GM21528 (cell line): ENCODE measurements around the gene KRT15.

ENCODE experiments used
- ATAC-seq: cut with Tn5 transposase; IDR thresholded peaks from one replicate; pipeline ENCODE4 v1.9.1; 2021; ENCODE audit warnings: mild to moderate bottlenecking, moderate library complexity; ENCODE audit not compliant: unreplicated experiment, low FRiP score

The KRT15 gene

DNA sequence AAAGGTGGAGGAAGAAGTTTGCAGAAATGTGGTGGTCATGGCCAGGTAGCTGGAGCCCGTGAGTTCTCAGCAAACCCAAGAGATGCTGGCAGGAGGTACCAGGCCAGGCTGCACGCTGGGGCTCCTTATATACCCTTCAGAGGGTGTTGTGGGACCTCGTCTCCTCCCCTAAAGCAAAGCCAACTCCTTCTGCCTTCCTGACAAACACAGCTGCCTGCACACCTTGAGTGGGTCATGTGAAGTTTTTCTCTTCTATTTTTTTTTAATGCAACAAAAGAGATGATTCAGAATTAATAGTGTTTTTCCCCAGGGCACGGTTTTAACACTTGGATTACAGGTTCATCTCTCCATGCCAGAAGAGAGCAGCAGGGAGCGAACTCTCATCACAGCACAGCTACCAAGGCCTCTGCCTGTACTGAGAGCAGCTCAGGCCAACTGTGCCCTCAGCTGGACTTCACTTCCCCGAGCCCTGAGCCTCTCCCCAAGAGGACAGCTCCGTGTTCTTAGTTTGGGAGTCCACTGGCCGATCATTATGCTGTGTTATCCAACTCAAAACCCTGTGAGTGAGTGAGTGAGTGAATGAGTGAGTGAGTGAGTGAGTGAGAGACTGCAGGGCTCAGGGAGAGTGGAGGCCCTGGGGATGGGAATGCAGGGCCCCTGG lies at the start of gene KRT15:
KRT15 (minus strand) TSS at position 102 of the 661 bp plus-strand sequence; CDS start at position 39, 63 bp downstream.
- no peak for ATAC-seq

DNA sequence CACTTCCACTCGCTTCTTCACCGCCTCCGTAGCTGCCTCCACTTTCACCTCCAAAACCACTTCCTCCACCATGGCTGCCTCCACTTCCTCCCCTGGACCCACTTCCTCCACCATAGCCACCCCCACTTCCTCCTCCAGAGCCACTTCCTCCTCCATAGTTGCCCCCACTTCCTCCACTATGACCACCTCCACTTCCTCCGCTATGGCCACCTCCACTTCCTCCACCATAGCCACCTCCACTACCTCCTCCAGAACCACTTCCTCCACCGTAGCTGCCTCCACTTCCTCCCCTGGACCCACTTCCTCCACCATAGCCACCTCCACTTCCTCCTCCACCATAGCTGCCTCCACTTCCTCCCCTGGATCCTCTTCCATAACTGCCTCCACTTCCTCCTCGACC lies 48.6 kb upstream of the KRT15 start:
- ATAC-seq = no peak

DNA sequence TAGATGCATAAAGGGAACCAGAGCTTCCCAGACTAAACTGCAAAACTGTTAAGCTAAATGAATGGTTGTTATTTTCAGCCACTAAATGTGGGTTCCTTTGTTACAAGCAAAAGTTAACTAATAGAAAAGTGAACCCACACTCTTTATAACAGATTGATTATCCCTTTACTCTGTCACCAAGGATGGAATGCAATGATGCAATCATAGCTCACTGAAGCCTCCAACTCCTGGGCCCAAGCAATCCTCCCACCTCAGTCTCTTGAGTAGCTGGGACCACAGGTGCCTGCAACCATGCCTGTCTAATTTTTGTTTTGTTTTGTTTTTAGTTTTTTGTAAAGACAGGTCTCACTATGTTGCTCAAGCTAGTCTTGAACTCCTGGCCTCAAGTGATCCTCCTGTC lies 46.6 kb upstream of the KRT15 start:
- ATAC-seq = no peak

DNA sequence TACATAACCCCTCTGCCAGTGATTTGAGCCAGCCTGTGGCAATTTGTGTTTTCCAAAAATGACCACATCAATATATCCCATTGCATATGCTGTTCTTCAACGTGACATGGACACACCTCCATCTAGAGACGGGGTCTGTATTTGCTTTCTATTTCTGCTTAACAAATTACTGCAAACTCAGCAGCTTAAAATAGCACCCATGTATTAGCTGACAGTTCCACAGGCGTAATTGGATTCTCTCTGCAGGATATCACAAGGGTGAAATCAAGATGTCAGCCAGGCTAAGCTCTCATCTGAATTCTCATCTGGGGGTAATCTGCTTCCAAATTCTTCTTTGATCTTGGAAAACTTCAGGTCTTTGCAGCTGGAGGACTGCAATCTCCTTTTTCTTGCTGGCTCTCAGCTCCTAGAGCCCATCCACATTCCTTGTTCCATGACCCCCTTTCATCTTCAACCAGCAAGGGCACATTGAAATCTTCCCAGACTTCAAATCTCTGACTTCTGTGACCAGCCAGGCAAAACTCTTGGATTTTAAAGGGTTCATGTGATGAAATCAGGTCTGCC lies 45.0 kb upstream of the KRT15 start:
- no peak for ATAC-seq

DNA sequence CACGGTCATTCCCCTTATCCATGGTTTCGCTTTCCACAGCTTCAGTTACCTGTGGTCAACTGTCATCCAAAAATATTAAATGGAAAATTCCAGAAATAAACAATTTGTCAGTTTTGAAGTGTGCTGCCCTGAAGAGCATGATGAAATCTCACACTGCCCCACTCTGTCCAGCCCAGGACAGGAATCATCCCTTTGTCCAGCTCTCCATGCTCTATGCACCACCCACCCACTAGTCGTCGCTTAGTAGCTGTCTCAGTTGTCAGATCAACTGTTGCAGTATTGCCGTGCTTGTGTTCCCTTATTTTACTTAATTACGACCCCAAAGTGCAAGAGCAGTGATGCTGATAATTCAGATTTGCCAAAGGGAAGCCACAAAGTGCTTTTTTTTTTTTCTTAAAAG lies 42.9 kb upstream of the KRT15 start:
- no peak for ATAC-seq

DNA sequence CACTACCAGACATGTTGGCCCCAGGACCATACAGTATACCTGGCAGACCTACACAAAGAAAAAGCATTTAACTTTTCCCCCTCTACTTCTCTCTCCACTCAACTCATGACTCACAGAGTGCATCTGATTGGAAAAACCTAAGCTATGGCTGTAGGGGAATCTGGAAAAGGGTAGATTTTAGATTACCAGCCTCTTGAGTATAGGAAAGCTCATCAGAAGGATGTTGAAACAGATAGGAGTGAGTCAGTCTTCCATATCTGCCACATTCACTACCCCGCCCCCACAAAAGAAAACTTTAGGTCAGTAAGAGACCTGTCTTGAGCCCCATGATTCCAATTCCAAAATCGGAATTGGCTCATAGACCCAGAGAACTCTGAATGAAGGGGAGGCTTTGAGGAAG lies 40.9 kb upstream of the KRT15 start:
- ATAC-seq = no peak

DNA sequence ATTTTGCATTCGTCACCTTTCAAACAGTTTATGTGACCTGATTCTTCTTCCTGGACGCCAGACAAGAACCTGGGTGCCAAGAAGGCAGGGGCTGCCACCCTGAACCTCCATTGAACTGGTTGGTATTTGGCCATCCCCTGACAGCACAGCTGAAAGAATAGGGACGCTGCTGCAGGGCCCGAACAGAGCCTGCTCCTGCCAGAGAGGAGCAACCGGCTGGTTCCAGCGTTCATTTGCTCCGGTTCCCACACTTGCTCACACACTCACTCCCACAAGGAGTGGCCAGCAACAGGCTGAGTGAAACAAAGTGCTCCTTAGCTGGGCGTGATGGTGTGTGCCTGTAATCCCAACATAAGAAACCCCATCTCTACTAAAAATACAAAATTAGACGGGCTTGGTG lies 38.2 kb upstream of the KRT15 start:
- no peak for ATAC-seq

DNA sequence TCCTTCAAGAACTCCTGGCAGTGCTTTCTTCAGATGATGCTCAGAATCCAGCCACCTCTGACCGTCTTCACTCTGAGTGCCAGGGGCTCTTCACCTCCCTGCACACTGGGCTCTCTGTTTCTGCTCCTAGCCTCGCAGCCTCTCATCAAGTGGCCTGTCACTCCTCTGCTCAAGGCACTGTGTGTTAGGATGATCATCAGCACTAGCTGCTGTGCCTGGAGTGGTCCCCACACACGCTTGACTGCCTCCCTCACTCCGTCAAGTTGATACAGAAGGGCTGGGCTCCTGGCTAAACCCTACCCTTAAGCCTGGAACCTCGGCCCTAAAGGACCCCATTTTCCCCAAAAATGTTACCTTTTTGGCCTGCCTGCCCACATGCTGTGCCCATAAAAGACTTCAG lies 37.6 kb upstream of the KRT15 start:
- ATAC-seq = no peak

DNA sequence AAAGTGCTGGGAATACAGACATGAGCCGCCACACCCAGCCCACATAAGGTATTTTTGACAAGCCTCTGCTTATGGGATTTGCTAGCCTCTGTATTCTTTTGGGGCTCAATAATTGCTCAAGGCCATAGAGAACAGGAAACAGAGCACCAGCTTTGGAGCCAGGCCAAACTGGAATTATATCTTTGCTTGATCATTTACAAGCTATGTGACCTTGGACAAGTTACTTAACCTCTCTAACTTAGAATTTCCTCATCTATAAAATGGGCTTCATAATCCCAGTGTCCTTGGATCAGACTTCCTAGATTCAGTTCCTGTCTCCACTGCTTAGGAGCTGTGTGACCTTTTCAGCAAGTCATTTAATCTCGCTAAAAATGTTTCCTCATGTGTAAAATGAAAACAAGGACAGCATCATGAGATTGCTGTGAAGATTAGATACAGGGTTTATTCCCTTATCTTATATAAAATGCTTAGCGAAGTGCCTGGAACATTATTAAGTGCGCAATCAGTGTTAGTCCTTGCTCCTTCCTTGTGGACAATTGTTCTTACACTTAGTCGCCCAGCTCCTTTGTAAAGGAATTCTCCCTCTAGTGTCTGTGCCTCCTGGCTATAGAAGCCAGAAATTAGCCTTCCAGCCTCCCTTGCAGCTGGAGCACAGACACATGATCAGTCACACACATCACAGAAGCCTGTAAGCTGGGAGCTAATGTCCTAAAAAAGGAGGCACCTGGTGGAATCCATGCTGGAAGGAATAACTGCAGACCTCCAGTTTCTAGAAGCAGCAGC lies 36.6 kb upstream of the KRT15 start:
- no peak for ATAC-seq

DNA sequence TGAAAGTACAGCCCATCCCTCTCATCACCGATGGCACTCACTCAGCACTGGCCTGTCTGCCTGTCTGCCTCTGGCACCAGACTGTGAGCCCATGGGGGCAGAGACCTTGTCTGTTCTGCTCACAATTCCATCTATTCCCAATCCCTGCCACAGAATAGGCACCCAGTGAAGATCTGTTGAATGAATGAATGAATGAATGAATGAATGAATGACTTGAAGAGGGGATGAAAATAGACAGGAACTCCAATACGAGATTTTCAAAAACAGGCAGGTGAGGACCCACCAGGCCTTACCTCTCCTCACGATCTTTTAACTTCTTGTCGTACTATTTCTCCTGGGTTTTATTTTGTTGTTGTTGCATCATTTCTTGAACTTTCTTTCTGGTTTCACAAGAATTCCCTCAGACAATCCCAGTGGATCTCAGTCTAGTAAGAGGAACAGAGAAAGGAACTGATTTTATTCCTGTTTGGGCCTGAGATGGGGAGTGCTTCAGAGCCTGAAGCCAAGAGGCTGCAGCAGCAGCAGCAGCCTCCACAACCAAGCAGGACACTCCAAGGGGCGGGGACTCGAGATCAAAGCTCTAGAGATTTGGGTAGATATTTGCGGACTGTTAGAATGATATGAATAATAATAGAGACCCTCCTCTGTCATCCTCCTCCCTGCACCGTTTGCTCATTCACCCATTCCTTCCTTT lies 35.4 kb upstream of the KRT15 start:
- no peak for ATAC-seq

DNA sequence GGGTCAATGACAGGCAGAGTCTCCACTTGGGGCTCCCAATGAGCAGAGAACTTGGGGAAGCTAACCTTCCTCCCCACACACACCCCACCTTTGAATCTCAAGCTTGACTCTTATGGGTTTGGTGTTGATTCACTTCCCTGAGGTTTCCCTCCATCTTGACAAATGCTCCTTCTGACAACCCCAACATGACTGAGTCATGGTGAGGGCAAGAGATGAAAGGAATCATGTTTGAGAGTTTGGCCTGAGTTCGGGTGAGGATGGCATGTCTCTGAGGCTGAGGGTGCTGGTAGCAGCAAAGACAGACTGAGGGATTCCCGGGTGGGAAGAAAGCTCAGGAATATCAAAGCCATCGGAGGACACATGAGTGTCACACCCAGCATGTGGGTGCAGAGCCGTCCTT lies 34.5 kb upstream of the KRT15 start:
- no peak for ATAC-seq

DNA sequence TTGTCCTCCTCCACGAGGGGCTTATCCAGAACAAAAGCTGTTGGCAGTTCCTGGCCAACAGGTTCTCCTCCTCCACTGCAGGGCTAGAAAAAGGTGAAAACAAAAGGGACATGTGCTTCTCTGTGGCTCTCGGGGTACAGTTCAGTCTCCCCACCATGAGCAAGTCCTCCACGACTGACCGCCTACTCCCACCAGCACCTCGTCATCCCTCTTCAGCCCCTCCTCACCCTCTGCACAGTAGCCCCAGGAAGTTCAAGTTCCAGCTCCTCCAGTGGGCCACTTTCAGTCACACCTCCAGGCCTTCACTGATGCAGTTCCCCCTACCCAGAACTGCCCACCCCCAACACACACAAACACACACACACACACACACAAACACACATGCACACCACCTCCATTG lies 33.8 kb upstream of the KRT15 start:
- no peak for ATAC-seq

DNA sequence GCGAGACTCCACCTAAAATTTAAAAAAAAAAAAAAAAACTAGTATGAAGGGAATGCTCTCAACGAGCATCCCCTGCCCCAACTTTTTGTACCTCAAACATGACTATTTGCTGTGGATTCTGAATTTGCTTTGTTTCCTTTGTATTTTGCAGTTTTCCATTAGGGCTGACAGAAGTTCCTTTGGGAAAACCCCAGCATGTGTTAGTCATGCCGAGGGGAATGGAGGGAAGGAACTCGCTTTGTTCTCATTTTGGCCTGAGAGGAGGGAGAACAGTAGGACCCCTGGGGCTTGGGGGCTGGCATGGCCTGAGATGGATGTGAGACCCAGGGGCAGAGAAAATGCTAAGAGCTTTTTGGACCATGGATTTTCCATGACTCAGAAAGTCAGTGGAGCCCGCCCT lies 32.7 kb upstream of the KRT15 start:
- no peak for ATAC-seq

DNA sequence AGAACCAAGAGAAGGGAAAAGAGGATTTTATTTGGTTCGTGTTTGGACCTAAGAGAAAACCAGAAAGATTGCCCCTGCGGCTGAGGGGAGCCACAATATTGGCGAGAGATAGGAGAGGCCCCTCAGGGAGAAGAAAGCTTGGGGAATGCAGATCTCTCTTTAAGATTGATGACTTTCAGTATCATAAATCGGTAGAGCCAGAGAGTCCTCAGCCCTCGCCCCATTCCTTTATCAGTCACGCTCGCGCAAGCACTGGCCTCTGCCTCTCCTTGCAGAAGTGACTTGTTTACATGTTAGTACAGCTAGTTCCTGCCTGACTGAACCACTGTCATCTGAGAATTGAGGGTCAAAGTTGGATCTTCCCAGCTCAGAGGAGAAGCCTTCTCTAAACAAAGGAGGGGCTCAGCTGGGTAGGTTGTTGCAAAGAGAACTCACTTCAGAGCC lies 30.9 kb upstream of the KRT15 start:
- ATAC-seq = no peak

DNA sequence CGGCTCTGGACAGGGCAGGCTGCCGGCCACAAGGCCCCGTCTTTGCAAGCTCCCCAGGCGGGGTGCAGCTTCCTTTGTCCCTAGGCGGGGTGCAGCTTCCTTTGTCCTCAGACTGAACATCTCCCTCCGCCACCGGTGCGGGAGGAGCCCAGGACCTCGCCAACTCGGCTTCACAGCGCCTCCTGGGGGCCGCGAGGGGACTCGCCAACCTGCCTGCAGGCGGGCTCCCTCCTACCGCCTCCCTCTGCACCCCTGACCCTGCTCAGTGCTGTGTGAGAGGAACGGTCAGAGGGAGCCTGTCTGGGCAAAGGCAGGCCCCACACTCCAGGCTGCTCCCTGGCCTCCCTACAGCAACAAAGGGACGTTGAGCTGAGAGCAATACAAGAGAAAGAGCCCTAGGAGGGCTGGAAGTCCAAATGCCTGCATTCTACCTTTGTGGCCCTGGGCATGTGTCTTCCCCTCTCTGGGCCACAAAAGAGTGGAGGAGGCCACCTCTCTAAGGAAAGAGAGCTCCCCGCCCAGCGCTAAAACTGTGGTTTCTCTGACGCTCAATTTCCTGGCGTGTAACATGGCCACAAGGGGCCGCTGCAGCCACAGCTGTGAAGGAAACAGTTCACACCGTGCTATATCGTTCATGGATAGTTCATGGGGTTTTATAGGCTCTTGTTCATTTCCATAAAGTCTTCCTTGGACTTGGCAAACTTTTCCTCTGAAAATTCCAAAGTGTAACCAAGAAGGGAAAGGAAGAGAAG lies 30.3 kb upstream of the KRT15 start:
- ATAC-seq = peak; percentile 51

DNA sequence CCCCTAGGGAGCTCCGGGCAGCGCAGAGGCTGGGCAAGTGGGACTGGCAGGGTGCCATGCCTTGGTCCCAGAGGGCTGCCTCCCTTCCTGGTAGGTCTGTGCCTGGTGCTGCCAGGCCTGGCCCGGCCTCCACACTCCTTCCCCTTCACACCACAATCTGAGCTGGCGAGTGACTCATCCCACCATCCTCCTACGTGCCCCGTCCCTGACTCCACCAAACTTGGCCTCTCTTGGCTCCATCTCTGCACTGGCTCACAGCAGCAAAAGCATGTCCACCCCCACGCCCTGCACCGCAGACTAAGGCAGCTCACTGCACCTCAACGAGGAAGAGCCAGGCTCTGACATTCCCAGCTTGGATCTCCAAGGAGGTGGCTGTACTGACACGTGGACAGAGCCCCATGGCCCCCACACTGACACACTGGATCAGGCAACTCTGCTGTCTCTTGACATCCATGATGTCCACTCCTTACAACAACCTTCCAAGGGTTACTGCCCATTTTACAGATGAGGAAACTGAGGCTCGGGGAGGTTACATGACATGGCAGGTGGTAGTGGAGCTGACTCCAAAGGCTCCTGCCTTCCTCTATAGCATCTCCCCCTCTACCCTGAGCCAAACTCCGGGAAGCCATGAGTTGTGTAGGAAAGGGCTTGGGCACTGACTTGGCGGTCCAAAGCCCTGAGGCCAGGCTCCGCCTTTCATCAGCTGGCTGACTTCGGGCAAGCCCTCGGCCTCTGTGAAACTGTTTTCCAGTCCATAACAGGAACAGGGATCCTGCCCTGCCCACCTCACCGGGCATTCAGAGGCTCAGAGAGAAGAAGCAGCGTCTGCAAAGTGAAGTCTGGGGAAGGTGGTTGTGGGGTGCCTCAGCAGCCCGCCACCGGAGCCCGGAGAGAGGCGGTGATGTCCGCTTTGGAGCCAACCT lies 29.5 kb upstream of the KRT15 start:
- no peak for ATAC-seq

DNA sequence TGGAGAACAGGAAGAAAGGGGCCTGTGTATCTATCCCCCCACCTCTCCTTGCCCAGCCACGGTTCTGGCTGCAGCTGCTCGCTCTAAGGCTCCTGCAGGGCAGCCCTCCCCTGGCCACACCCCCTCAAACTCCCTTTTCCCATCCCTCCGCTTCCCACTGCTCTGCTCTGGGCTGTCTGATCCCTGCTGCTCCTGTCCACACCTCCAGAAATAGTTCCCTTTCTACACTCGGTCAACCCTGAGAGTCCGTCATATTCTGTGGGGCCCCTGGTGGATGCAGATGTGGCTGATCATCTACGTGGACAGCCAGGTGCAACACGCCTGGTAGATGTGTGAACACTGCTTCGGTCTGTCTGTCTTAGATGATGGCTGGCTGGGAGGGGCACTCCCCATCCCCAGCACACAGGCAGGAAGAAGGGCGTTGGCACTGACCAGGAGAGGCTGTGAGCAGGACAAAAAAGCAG lies 28.7 kb upstream of the KRT15 start:
- ATAC-seq = no peak

DNA sequence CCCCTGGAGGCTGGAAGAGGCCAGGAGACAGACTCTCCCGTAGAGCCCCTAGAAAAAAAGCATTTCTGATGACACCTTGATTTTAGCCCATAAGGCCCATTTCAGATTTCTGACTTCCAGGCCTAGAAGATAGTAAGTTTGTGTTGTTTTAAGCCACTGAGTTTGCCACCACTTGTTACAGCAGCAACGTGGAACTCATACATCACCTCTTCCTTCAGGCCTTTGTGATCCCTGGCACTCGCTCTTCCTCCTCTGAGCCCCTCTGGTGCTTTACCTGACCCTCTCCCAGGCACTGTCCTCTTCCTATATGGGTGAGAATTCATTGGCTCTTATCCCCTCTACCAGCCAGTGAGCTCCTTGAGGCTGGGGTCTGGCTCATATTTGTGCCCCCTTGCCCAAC lies 28.1 kb upstream of the KRT15 start:
- ATAC-seq = no peak

DNA sequence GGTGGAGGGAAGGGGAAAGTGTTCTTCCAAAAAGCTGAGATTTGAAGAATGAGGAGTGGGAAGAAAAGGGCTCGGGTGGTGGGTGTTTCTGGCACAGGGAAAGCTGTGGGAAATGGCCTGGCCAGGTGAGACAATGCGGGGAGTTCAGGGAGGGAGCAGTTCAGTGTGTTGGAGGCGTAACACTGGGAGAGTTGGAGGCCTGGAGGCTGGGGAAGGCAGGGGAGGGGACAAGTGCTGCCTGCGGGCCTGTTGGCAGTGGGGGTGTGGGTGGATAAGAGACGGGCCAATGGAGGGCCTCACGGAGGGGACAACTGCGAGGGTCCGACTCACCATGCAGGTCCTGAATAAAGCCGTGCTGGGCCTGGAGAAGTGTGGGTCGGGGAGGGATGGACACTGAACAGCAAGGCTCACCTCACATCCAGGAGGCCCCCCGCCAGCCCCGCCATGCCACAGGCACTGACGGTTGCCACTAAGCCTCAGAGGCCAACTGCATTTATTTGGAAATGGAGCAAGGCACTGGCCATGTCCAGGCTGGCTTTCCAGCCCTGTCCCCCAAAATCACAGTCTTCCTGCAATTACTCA lies 27.2 kb upstream of the KRT15 start:
- ATAC-seq = no peak
